Thoracic aorta (tissue), 2 donors: ENCODE data around the gene SUFU. TPM values are rescaled to one million over a fixed set of nuclear protein-coding genes. Genes with fewer than 3 reads are reported as not detected.

ENCODE experiments used
- ATAC-seq: fragments of 150-250 bp; one replicate; pipeline ENCODE4 v1.8.0; 2017; ENCODE audit warnings: low read depth; ENCODE audit not compliant: insufficient number of reproducible peaks, low FRiP score
- DNase-seq: peaks from one replicate; pipeline ENCODE4 v3.0.0-alpha.2; 2020; ENCODE audit warnings: low spot score
- H3K27ac ChIP-seq, 2 donors: fragments of 200-600 bp; sonication (generic); 1 replicate in 1 of 2; 2 replicates in 1 of 2; pipeline ENCODE4 v1.5.1; 2016; ENCODE audit warnings: mild to moderate bottlenecking in 2 of 2, moderate library complexity in 2 of 2
- H3K27me3 ChIP-seq: fragments of 200-600 bp; sonication (generic); replicated peaks from 2 replicates; pipeline ENCODE4 v1.6.0; 2016; ENCODE audit warnings: mild to moderate bottlenecking; ENCODE audit not compliant: insufficient read depth
- H3K36me3 ChIP-seq: fragments of 200-600 bp; sonication (generic); one replicate; pipeline ENCODE4 v1.5.1; 2016
- H3K4me1 ChIP-seq, 2 donors: fragments of 200-600 bp; sonication (generic); 1 replicate in 1 of 2; 2 replicates in 1 of 2; pipeline versions ENCODE4 v1.5.1 to v1.6.0; 2016; ENCODE audit warnings: low read depth in 2 of 2, mild to moderate bottlenecking in 1 of 2; ENCODE audit not compliant: control insufficient read depth in 1 of 2
- H3K4me3 ChIP-seq: fragments of 200-600 bp; sonication (generic); 2 replicates; pipeline ENCODE4 v1.5.1; 2016; ENCODE audit warnings: mild to moderate bottlenecking
- H3K9me3 ChIP-seq: fragments of 200-600 bp; sonication (generic); 2 replicates; pipeline ENCODE4 v1.5.1; 2016
- total RNA-seq, 2 donors: library from RNA; depleted of rRNA; stranded (reverse); fragments of >200 nt; gene quantifications; one replicate each; pipeline versions ENCODE4 v1.1.0 to v1.2.3, GENCODE V29; 2016
- TF ChIP-seq, protein P1 (sequence below): fragments of 200-600 bp; sonication (generic); IDR thresholded peaks from one replicate; pipeline ENCODE4 v1.5.1; 2019; ENCODE audit warnings: antibody characterized with exemption

Gene SUFU
- total RNA-seq, 2 donors from 2014 or later, result 4.6 to 7.6 TPM

DNA sequence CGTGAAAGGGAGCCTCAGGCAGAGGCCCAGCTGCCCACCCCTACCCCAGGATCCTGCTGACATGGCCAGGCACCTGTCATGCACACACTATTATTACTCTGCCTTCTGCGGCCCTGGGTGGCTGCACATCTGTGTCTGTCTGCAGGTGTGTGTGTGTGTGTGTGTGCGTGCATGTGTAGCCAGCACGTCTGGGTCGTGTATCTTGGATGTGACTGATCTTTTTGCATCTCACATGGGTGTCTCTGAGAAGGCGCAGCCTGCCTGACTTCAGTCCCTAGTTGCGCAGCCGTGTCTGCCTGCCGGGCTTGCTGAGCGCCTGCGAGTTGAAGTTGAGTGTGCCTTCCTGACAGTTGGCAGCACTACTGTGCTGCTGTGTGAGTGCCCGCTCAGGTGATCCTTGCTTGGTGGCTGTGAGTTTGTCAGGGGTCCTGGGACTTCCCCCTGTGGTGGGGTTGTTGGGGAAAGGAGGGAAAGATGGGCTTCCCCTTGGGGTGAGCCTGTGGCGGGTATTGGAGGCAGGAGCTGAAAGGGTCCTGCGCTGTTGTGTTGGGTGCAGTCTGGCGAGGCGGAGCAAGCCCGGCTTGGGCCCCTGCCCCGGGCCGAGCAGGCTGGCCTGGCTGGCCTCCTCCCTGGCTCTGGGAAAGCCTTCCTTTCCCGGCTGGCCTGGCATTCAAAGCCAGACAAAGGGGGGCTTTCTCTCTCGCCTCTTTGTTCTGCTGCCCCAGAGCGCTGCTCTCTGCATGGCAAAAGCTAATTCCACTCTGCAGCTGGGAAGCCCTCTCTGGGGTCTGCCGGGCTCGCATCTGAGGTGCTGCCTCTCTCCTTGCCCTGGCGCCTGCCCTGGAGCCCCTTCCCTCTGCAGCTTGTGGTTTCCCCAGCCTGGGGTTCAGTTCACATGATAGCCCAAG lies 145.4 kb downstream of the SUFU start:
- Histone ChIP-seq H3K27me3 (no peaks in the 10 kb centered on the region), H3K4me3 (peak overlapping the region; percentile 96), H3K27ac (peak overlapping the region; percentile 67 to 100), H3K4me1 (peaks cover 44 to 73% of the 10 kb centered on the region in 2 donors), H3K36me3 (peaks cover 16% of the 10 kb centered on the region), H3K9me3 (no peaks in the 10 kb centered on the region)
- ATAC-seq (no peak), DNase-seq (no peak)
- TF ChIP-seq, protein P1, sequence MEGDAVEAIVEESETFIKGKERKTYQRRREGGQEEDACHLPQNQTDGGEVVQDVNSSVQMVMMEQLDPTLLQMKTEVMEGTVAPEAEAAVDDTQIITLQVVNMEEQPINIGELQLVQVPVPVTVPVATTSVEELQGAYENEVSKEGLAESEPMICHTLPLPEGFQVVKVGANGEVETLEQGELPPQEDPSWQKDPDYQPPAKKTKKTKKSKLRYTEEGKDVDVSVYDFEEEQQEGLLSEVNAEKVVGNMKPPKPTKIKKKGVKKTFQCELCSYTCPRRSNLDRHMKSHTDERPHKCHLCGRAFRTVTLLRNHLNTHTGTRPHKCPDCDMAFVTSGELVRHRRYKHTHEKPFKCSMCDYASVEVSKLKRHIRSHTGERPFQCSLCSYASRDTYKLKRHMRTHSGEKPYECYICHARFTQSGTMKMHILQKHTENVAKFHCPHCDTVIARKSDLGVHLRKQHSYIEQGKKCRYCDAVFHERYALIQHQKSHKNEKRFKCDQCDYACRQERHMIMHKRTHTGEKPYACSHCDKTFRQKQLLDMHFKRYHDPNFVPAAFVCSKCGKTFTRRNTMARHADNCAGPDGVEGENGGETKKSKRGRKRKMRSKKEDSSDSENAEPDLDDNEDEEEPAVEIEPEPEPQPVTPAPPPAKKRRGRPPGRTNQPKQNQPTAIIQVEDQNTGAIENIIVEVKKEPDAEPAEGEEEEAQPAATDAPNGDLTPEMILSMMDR, result no peak

DNA sequence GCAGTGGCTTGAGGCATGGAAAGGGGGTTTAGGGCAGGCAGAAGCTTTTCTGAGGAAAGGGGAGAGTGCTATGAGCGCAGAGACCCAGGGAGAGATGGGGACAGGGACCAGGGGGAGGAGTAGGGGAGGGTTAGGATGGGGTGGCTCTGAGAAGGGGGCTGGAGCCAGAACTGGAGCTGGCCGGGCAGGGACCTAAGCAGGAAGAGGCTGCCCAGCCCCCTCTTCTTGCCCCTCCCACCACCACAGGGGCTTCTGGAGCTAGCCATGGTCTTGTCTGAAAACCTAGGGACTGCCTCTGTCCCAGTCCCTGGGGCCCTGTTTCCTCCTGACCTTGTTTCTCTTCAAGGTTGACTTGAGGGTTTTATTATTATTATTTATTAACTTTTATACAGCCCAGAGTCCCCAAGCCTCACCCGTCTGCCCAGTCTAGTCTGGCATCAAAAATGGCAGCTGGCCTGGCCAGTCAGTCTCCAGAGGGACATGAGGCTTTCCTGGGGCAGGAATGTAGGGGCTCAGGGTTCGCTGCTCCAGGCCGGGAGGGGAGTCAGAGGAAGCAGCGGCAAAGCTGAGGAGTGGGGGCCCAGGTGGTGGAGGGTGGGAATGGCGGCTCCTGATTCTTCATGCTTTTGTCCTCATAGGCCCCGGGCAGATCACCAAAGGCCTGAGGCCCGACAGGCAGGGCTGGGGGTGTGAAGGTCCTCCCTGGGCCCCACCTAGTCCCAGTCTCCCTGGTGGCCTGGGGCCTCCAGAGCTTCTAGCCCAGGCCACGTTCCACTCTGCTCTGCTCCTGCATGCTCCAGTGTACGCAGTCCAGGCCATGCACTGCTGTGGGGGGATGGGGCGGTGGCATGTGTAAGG lies 146.3 kb downstream of the SUFU start:
- peak overlapping the region; percentile 96 for H3K4me3 ChIP-seq
- H3K27ac ChIP-seq, result peak overlapping the region; percentile 67 to 100
- no peak for ATAC-seq
- DNase-seq, result no peak
- peaks cover 44 to 73% of the 10 kb centered on the region in 2 donors for H3K4me1 ChIP-seq
- TF ChIP-seq, protein P1, result no peak
- peaks cover 25% of the 10 kb centered on the region for H3K36me3 ChIP-seq
- no peaks in the 10 kb centered on the region for H3K9me3 ChIP-seq
- no peaks in the 10 kb centered on the region for H3K27me3 ChIP-seq

DNA sequence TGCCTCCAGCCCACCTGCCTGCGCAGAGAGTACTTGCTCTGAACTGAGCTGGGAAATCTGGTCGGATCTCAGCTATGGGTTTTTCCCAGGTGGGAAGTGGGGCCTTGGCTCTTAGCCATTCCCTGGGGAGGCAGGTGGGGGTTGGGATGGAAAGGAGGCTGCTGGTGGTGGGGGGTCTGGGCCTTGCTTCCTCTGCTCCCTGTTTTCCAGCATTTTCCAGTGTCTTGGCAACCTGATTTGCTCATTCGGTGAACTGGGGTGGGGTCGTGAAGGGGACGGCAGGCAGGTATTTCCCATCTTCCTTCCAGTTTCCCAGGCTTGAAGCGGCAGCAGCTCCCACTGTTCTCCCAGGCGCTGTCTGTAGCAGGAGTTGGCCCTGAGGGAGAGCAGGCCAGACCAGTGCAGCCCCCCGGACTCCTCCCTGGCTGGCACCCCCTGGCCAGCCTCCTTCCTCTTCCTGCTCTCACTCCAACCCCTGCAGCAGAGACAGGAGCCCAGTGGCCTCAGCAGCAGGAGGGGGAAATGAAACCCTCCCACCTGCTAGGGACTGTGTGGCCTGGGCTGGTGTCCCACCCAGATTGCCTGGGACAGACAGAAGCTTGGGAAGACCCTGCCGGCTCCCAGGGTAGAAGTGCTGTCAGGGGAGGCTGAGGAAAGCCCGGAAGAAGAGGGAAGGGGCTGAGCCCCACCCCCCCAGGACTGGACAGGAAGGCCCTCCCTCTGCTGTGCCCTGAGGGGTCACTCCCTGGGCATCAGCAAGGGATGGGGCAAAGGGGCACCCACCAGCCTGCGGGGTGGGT lies 147.1 kb downstream of the SUFU start:
- Histone ChIP-seq H3K4me1 (peaks cover 44 to 73% of the 10 kb centered on the region in 2 donors), H3K9me3 (no peaks in the 10 kb centered on the region), H3K4me3 (no peak overlapping the region), H3K27me3 (no peaks in the 10 kb centered on the region), H3K27ac (peak overlapping the region; percentile 12 to 37), H3K36me3 (peaks cover 33% of the 10 kb centered on the region)
- ATAC-seq (no peak), DNase-seq (no peak)
- TF ChIP-seq, protein P1, result no peak

DNA sequence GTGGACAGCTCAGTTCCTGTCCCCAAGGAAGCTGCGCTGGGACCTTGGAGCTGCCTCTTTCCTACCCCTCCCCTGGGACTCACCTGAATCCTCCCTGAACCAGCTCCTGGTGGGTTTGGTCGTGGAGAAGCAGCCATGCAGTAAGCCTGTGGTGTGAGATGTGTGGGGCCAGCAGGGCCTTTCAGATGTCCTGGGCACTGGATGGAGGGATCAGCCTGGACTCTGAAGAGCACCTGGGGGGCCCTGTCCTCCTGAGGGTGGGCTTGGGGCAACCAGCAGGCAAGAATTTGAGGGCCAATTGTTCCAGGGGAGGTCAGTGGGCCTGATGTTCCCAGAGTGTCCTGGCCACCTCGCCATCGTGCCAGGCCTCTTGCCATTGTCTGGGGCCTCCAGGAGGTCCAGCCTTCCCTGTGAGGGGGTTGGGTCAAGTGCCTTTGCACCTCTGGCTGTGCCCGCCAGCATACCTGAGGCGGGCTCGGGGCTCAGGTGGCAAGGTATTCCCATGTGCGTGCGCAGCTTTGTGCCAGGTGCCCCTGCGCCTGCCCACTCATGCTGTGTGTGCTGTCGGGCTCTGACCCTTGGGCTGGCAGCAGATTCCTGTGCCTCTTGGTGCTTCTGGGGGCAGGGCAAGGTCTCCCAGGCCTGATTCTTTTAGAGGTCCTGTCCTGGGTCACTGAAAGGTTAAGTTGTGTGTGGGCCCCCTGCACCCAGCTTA lies 147.8 kb downstream of the SUFU start:
- Histone ChIP-seq H3K4me1 (peaks cover 44 to 69% of the 10 kb centered on the region in 2 donors), H3K4me3 (no peak overlapping the region), H3K36me3 (peaks cover 40% of the 10 kb centered on the region), H3K27me3 (no peaks in the 10 kb centered on the region), H3K27ac (peak overlapping the region; percentile 12 to 26), H3K9me3 (no peaks in the 10 kb centered on the region)
- no peak for ATAC-seq
- no peak for DNase-seq
- TF ChIP-seq, protein P1, result no peak
